ENCODE measurements around the gene RDH5.

DNA sequence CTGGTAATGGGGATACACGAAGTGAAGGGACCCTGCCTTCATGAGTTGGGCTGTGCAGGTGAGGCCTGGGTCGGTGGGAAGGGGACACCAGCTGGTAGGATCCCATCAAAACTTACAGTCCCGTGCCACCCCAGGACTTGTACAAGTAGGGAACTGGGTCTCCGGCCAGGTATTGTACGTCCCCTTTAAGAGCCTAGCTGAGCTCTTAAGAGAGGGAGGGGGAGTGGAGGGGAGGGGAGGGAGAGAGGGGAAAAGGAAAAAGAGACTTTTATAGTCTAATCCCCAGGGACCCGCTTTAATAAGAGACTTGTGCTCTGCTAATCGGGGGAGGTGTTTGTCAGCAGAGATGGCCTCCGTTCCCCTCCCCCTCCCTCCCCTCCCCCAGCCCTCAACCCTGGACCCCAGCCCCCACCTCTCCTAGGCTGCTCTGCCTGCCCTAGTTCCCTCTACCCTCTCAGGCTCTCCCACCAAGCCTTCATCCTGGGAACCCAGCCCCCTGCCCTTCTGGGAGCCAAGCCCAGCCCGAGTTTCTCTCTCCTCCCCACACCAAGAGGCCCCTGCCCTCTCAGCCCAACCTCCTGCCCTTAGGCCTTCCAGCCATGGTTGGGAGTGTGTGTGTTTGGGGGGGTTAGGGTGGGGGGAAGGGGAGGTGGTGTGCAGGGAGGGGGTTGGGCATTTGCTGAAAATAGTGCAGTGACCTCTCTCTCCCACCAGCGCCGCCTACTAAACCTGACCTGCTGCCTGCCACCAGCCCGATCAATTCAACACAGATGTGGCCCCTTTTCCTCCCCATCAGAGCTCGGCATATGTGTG, 25.4 kb downstream of the RDH5 start:
- no peak for TF ChIP-seq POLR2A (IDR thresholded peaks at IDR 0.05; ENCODE audit: low read depth, low read length)
- TF ChIP-seq TAF1 (IDR thresholded peaks at IDR 0.05; ENCODE audit: low read depth, low read length): no peak
- no peak for TF ChIP-seq PAX5 (IDR thresholded peaks at IDR 0.05; ENCODE audit: insufficient read depth, low read length, severe bottlenecking)
- TF ChIP-seq POLR2AphosphoS5 (IDR thresholded peaks at IDR 0.05; ENCODE audit: low read depth, low read length): no peak
